Activated T-helper 1 cell treated with anti-CD3 and anti-CD28 coated beads, Interleukin-12 subunit alpha, Interleukin-12 subunit beta, Interleukin-2, Interleukin-4 antibody, amounts not matched to agents 30 ng/mL and 10 ng/mL and 1 ng/mL, durations not matched to agents 14 hours and 24 hours and 36 hours (primary cell): ENCODE measurements around the gene STK39. TPM values are rescaled to one million over a fixed set of nuclear protein-coding genes. Genes with fewer than 3 reads are reported as not detected.

Source experiments
- DNase-seq: peaks from one replicate; pipeline ENCODE4 v3.0.0; 2021; ENCODE audit warnings: low spot score
- H3K27ac Mint-ChIP-seq: one replicate; pipeline ENCODE4 v1.8.0; 2021; ENCODE audit warnings: mild to moderate bottlenecking, mixed read lengths
- H3K27me3 Mint-ChIP-seq: one replicate; pipeline ENCODE4 v1.8.0; 2022; ENCODE audit warnings: mild to moderate bottlenecking, moderate library complexity, mixed read lengths; ENCODE audit not compliant: insufficient read depth
- H3K36me3 Mint-ChIP-seq: one replicate; pipeline ENCODE4 v1.8.0; 2021; ENCODE audit warnings: low read depth, mixed read lengths
- H3K4me1 Mint-ChIP-seq: one replicate; pipeline ENCODE4 v1.8.0; 2021; ENCODE audit warnings: low read depth, mixed read lengths
- H3K4me3 Mint-ChIP-seq: one replicate; pipeline ENCODE4 v1.8.0; 2021; ENCODE audit warnings: mild to moderate bottlenecking, moderate library complexity, mixed read lengths
- H3K9me3 Mint-ChIP-seq: one replicate; pipeline ENCODE4 v1.8.0; 2021; ENCODE audit warnings: mixed read lengths
- intact Hi-C: fragments of 100-400 bp; cut with micrococcal nuclease; formaldehyde crosslinking; loops from one replicate; pipeline ENCODE4 v1.15.1; 2024
- total RNA-seq: library from RNA; stranded (reverse); gene quantifications from 2 replicates; pipeline ENCODE4 v1.2.3, GENCODE V29; 2022

Gene STK39
- total RNA-seq, 1 donor from 2014 or later = 32.6 TPM

- H3K27ac Mint-ChIP-seq = peak overlapping the region; percentile 55
- intact Hi-C loops = loop anchor here (5.0 to 10.0 kb wide), 3 partner anchors 332 to 698 kb away; partner anchors contain the start of gene SPC25
Observed at GRCh38 chr2:168196764-168197180, 50.6 kb downstream of the STK39 start.

GRCh38 chr2:168194784-168195522 lies 52.4 kb downstream of the STK39 start:
- no peaks in the 10 kb centered on the region for H3K27me3 Mint-ChIP-seq
- intact Hi-C loops = loop anchor here (1.0 to 10.0 kb wide), 8 partner anchors 12 to 700 kb away; partner anchors contain the start of gene SPC25
- H3K36me3 Mint-ChIP-seq = peaks cover 5% of the 10 kb centered on the region
- DNase-seq = peak; percentile 27
- no peaks in the 10 kb centered on the region for H3K9me3 Mint-ChIP-seq
- H3K4me1 Mint-ChIP-seq = peaks cover 56% of the 10 kb centered on the region
- H3K27ac Mint-ChIP-seq = peak overlapping the region; percentile 91
- peak overlapping the region; percentile 64 for H3K4me3 Mint-ChIP-seq

More at GRCh38 chr2:168196764-168197180, 50.6 kb downstream of the STK39 start:
- Mint-ChIP-seq H3K27me3 (no peaks in the 10 kb centered on the region), H3K4me1 (peaks cover 58% of the 10 kb centered on the region), H3K36me3 (peaks cover 5% of the 10 kb centered on the region), H3K4me3 (no peak overlapping the region), H3K9me3 (no peaks in the 10 kb centered on the region)
- no peak for DNase-seq

- intact Hi-C loops = loop anchor here (10.0 kb wide), 2 partner anchors 328 to 702 kb away; partner anchors contain the start of gene SPC25
Observed at GRCh38 chr2:168192839-168193616, 54.4 kb downstream of the STK39 start.

GRCh38 chr2:168191955-168192785 lies 55.2 kb downstream of the STK39 start:
- Mint-ChIP-seq H3K4me3 (no peak overlapping the region), H3K27ac (no peak overlapping the region), H3K36me3 (peaks cover 5% of the 10 kb centered on the region), H3K4me1 (peaks cover 50% of the 10 kb centered on the region), H3K27me3 (no peaks in the 10 kb centered on the region), H3K9me3 (no peaks in the 10 kb centered on the region)
- intact Hi-C loops = loop anchor here (10.0 kb wide), 2 partner anchors 327 to 703 kb away; partner anchors contain the start of gene SPC25
- DNase-seq = no peak

More at GRCh38 chr2:168192839-168193616, 54.4 kb downstream of the STK39 start:
- H3K4me3 Mint-ChIP-seq = peak overlapping the region; percentile 34
- DNase-seq = peak; percentile 28
- H3K27me3 Mint-ChIP-seq = no peaks in the 10 kb centered on the region
- peaks cover 5% of the 10 kb centered on the region for H3K36me3 Mint-ChIP-seq
- peak overlapping the region; percentile 54 for H3K27ac Mint-ChIP-seq
- no peaks in the 10 kb centered on the region for H3K9me3 Mint-ChIP-seq
- H3K4me1 Mint-ChIP-seq = peaks cover 51% of the 10 kb centered on the region

- Mint-ChIP-seq H3K9me3 (no peaks in the 10 kb centered on the region), H3K4me3 (no peak overlapping the region), H3K27ac (no peak overlapping the region), H3K27me3 (no peaks in the 10 kb centered on the region), H3K4me1 (peaks cover 51% of the 10 kb centered on the region), H3K36me3 (peaks cover 1% of the 10 kb centered on the region)
- DNase-seq = no peak
- intact Hi-C loops = loop anchor here (10.0 kb wide), 2 partner anchors 326 to 704 kb away; partner anchors contain the start of gene SPC25
Observed at GRCh38 chr2:168190590-168191336, 56.6 kb downstream of the STK39 start.

GRCh38 chr2:168189835-168190569 lies 57.4 kb downstream of the STK39 start:
- no peaks in the 10 kb centered on the region for H3K27me3 Mint-ChIP-seq
- peaks cover 1% of the 10 kb centered on the region for H3K36me3 Mint-ChIP-seq
- no peak overlapping the region for H3K27ac Mint-ChIP-seq
- H3K4me3 Mint-ChIP-seq = no peak overlapping the region
- DNase-seq = no peak
- intact Hi-C loops = loop anchor here (10.0 kb wide), 2 partner anchors 325 to 705 kb away; partner anchors contain the start of gene SPC25
- H3K9me3 Mint-ChIP-seq = no peaks in the 10 kb centered on the region
- peaks cover 51% of the 10 kb centered on the region for H3K4me1 Mint-ChIP-seq

GRCh38 chr2:168188002-168188401 lies 59.4 kb downstream of the STK39 start:
- no peaks in the 10 kb centered on the region for H3K9me3 Mint-ChIP-seq
- no peak overlapping the region for H3K27ac Mint-ChIP-seq
- DNase-seq = no peak
- H3K36me3 Mint-ChIP-seq = no peaks in the 10 kb centered on the region
- intact Hi-C loops = no loop called here
- H3K4me3 Mint-ChIP-seq = no peak overlapping the region
- H3K4me1 Mint-ChIP-seq = peaks cover 48% of the 10 kb centered on the region
- H3K27me3 Mint-ChIP-seq = no peaks in the 10 kb centered on the region

- no peak overlapping the region for H3K27ac Mint-ChIP-seq
- no peaks in the 10 kb centered on the region for H3K36me3 Mint-ChIP-seq
- H3K27me3 Mint-ChIP-seq = no peaks in the 10 kb centered on the region
- intact Hi-C loops = no loop called here
- H3K4me3 Mint-ChIP-seq = no peak overlapping the region
- no peak for DNase-seq
- peaks cover 48% of the 10 kb centered on the region for H3K4me1 Mint-ChIP-seq
- H3K9me3 Mint-ChIP-seq = no peaks in the 10 kb centered on the region
Observed at GRCh38 chr2:168186452-168186851, 60.9 kb downstream of the STK39 start.

- Mint-ChIP-seq H3K27ac (no peak overlapping the region), H3K9me3 (no peaks in the 10 kb centered on the region), H3K27me3 (no peaks in the 10 kb centered on the region), H3K4me1 (peaks cover 49% of the 10 kb centered on the region), H3K36me3 (peaks cover 3% of the 10 kb centered on the region), H3K4me3 (no peak overlapping the region)
- intact Hi-C loops = no loop called here
- DNase-seq = no peak
Observed at GRCh38 chr2:168185583-168186274, 61.7 kb downstream of the STK39 start.

GRCh38 chr2:168184681-168185513 lies 62.5 kb downstream of the STK39 start:
- peaks cover 49% of the 10 kb centered on the region for H3K4me1 Mint-ChIP-seq
- no peak overlapping the region for H3K4me3 Mint-ChIP-seq
- H3K27ac Mint-ChIP-seq = no peak overlapping the region
- no peaks in the 10 kb centered on the region for H3K9me3 Mint-ChIP-seq
- peaks cover 7% of the 10 kb centered on the region for H3K36me3 Mint-ChIP-seq
- DNase-seq = no peak
- no peaks in the 10 kb centered on the region for H3K27me3 Mint-ChIP-seq
- intact Hi-C loops = no loop called here
